Measurements from ENCODE around the gene GLRB.

- TF ChIP-seq EP300 (IDR thresholded peaks at IDR 0.05) (no peak), REST (IDR thresholded peaks at IDR 0.05) (no peak), KDM5A (IDR thresholded peaks at IDR 0.05) (no peak), ZNF302 (CRISPR knock-in tag; IDR thresholded peaks at IDR 0.05) (no peak), RFX5 (IDR thresholded peaks at IDR 0.05) (no peak), POLR2A (IDR thresholded peaks at IDR 0.05; ENCODE audit: low read length) (no peak), CBX2 (IDR thresholded peaks at IDR 0.05; ENCODE audit: borderline replicate concordance, low read depth) (no peak), CTCF (IDR thresholded peaks at IDR 0.05) (peak; percentile 62), MAX (IDR thresholded peaks at IDR 0.05) (no peak), RCOR1 (IDR thresholded peaks at IDR 0.05; ENCODE audit: low read depth, low read length) (no peak), CHD2 (IDR thresholded peaks at IDR 0.05; ENCODE audit: low read length, partially characterized antibody) (no peak), ZC3H11A (IDR thresholded peaks at IDR 0.05) (no peak)
These were observed 30.3 kb upstream of the GLRB start for GRCh38 chr4:157045507-157046127.
